Bronchial epithelial cell (primary cell): ENCODE results near the gene TMEM151B. TPM values are rescaled to one million over a fixed set of nuclear protein-coding genes. Genes with fewer than 3 reads are reported as not detected.

Experiments
- DNase-seq: peaks from one replicate; pipeline ENCODE4 v3.0.0-alpha.2; 2010; ENCODE audit warnings: low read depth
- FAIRE-seq: peaks from 2 replicates; lab custom pipeline; 2011; peaks lifted over from hg19 to GRCh38; lab: Jason Lieb, UNC
- H3K27me3 ChIP-seq: 2 replicates; pipeline ENCODE4 v1.5.1; 2011; ENCODE audit warnings: low read length; ENCODE audit not compliant: control insufficient read depth, insufficient read depth
- H3K36me3 ChIP-seq: 2 replicates; pipeline ENCODE4 v1.5.1; 2011; ENCODE audit warnings: low read length; ENCODE audit not compliant: control insufficient read depth, insufficient read depth
- H3K4me3 ChIP-seq: 2 replicates; pipeline ENCODE4 v1.5.1; 2011; ENCODE audit warnings: mild to moderate bottlenecking, low read depth, low read length, control low read depth
- total RNA-seq: library from RNA; depleted of rRNA; stranded (reverse); fragments of >200 nt; gene quantifications from 2 replicates; pipeline ENCODE4 v1.2.1, GENCODE V29; 2014
- TF ChIP-seq, protein P1 (sequence below): IDR thresholded peaks from 2 replicates; pipeline ENCODE4 v1.5.1; 2011; ENCODE audit warnings: mild to moderate bottlenecking, moderate library complexity, low read length, control low read depth, inconsistent platforms; ENCODE audit not compliant: insufficient read depth, severe bottlenecking

The TMEM151B gene
- total RNA-seq, 1 donor from 2014 or later = not detected

DNA sequence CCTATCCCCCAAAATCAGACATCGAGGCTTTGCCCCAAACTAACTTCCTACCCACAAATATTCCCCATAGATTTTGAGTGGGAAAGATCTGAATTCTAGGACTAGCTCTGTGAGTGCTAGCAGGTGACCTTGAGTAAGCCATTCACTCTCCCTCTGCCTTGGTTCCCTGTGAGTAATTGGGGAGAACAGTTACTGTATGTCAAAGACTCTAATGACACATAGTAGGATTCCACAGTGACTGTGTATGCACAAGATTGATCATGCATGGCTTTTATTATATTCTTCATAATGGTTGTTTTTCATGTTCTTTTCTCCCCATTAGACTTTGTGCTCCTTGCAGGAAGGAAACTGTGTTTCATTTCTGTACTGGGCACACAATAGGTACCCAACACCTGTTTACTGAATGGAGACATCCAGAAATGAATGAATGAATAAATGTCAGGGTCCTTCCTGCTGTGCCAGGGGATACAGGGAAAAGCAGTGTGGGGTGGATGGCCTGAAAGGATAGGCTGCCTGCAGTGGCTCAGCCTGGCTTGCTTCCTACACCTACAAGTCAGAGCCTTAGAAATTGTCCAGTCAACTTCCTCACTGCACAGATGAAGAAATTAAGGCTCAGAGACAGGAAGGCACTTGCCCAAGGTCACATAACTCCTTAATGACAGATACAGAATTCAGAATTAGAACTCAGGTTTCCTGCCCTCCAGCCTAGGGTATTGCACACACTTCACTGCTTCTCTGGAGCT lies 901 bp upstream of the TMEM151B start:
- Histone ChIP-seq H3K27me3 (peaks cover 18% of the 10 kb centered on the region), H3K36me3 (no peaks in the 10 kb centered on the region), H3K4me3 (no peak overlapping the region)
- TF ChIP-seq, protein P1, sequence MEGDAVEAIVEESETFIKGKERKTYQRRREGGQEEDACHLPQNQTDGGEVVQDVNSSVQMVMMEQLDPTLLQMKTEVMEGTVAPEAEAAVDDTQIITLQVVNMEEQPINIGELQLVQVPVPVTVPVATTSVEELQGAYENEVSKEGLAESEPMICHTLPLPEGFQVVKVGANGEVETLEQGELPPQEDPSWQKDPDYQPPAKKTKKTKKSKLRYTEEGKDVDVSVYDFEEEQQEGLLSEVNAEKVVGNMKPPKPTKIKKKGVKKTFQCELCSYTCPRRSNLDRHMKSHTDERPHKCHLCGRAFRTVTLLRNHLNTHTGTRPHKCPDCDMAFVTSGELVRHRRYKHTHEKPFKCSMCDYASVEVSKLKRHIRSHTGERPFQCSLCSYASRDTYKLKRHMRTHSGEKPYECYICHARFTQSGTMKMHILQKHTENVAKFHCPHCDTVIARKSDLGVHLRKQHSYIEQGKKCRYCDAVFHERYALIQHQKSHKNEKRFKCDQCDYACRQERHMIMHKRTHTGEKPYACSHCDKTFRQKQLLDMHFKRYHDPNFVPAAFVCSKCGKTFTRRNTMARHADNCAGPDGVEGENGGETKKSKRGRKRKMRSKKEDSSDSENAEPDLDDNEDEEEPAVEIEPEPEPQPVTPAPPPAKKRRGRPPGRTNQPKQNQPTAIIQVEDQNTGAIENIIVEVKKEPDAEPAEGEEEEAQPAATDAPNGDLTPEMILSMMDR = no peak
- FAIRE-seq (no peak), DNase-seq (peak; percentile 62)

DNA sequence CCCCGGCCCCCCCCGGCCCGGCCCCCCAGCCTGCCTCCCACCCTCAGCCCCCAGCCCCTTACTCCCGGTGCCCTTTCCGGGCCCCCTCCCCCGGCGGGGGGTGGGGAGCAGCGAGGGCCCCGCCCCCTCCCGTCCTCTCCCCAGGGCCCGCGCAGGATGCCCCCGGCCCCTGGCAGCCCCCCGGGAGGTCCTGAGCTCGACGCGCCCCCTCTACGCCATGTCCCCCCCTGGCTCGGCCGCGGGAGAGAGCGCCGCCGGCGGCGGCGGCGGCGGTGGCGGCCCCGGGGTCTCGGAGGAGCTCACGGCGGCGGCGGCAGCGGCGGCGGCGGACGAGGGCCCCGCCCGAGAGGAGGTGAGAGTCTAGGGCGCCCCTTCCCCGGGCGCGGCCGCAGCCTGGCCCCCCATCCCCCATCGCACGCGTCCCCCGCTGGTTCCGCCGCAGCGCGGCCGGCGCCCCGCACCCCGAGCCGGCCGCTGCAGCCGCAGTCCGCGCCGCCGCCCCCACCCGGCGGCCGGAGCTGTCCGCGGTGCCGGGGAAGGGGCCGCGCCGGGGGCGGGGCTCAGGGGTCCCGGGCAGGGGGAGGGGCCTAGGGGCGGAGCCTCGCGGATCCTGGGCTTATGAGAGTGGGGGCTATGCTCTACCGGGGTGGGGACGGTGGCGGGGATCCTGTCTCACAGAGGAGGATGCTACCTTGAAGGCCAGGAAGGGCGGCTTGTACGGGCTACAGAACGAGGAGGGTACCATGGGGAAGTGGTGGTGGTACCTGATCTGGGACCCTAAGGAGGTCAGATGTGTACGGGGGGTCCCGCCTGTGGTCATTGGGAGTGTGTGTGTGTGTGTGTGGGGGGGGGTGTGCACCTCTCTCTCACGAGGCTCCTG lies 516 bp downstream of the TMEM151B start:
- no peak for FAIRE-seq
- TF ChIP-seq, protein P1 = no peak
- H3K4me3 ChIP-seq = no peak overlapping the region
- H3K36me3 ChIP-seq = no peaks in the 10 kb centered on the region
- DNase-seq = no peak
- H3K27me3 ChIP-seq = peaks cover 20% of the 10 kb centered on the region

DNA sequence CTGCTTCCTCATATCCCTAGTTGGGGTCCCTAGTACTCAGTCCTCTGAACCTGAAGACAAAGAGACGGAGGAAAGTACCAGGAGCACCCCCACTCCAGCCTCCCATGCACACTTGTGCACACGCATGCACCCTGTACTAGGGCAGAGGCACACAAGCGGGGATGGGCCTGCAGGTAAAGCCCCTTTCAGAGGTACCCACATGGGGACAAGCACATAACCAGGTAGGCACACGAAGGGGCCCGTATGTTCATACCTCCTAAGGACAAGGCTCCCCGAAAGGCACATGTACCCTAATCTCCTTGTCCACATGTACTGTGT lies 1.1 kb downstream of the TMEM151B start:
- TF ChIP-seq, protein P1 = no peak
- peaks cover 21% of the 10 kb centered on the region for H3K27me3 ChIP-seq
- DNase-seq = no peak

DNA sequence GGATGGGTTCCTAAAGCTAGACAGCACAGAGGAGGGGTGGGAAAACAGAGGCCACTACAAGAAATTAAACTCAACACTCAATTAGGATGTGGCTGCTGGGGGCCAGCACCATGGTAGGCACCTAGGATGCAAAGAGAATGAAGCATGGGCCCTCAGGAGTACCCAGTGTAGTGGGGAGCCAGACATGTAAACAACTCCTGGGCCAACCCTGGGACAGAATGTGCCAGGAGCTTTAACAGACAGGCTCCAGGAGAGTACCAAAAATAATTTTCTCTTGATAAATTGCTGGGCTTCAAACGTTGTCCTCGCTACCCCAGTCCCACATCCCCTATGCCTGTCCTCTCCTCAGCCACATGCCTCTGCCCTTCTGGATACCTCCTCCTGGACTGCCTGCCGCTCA lies 1.7 kb downstream of the TMEM151B start:
- Histone ChIP-seq H3K36me3 (no peaks in the 10 kb centered on the region), H3K4me3 (no peak overlapping the region), H3K27me3 (peaks cover 22% of the 10 kb centered on the region)
- no peak for DNase-seq
- TF ChIP-seq, protein P1 = no peak
- FAIRE-seq = no peak

More for the DNA sequence above, 1.1 kb downstream of the TMEM151B start:
- Histone ChIP-seq H3K4me3 (no peak overlapping the region), H3K36me3 (no peaks in the 10 kb centered on the region)
- no peak for FAIRE-seq

DNA sequence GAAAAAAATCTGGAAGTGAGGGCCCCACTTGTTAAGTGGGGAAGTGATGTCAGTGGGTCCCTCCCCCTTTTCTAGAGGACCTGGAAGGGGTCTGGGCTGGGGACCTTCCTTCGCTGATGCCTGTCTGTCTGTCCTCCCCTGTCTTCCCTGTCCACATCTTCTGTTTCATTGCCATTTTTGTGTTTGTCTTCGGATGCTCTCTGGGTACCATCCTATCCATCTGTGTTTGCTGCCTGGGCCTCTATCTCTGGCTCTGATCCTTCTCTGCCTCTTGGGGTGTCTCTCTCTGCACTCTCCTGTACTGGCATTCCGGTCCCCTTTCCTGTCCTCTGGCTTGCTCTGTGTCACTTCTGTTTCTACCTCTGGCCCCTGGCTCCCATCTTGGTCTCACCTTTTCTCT lies 2.3 kb downstream of the TMEM151B start:
- DNase-seq (no peak), FAIRE-seq (no peak)
- Histone ChIP-seq H3K4me3 (no peak overlapping the region), H3K36me3 (no peaks in the 10 kb centered on the region), H3K27me3 (peaks cover 29% of the 10 kb centered on the region)
- TF ChIP-seq, protein P1 = no peak
